ENCODE results near the gene IGF2. TPM values are rescaled to one million over a fixed set of nuclear protein-coding genes. Genes with fewer than 3 reads are reported as not detected.

Gene IGF2
- total RNA-seq, 1 experiment from 2014 or later: 0.29 TPM

DNA sequence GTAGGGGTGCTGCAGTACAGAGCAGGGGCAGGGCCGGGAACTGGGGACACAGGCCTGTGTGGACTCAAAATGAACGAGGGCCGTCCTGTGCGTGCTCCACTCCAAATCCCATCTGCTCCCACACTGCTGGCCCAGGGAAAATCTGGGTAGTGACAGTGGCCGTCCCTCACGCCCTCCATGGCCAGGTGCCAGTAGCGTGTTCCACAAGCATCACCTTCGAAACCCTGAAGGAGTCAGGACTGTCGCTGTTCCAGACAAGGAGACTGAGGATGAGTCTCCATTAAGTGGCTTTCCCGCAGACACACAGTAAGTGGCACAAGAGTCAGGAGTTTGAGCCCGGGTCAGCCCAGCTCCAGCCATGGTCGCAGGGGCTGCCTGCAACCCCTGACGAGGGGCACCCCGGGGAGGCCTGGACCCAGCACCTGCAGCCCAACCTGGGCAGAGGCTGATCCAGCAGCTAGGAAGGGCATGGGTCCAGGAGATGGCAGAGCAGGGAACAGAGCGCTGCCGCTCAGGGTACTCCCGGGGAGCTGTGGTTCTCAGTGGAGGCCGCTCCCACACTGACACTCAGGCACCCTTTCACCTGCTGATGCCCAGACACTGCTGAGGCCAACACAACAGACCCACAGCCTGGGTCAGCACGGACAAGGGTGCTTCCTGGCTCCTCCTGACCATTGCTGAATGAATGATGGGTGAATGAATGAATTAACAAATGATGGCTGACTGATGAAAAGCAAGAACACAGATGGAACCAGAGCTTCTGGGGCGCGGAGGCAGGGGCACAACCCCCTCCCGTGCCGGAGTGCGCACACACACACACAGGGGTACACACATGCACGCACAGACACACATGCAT lies 35.3 kb downstream of the IGF2 start:
- DNase-seq (ENCODE audit: low read depth): no peak

DNA sequence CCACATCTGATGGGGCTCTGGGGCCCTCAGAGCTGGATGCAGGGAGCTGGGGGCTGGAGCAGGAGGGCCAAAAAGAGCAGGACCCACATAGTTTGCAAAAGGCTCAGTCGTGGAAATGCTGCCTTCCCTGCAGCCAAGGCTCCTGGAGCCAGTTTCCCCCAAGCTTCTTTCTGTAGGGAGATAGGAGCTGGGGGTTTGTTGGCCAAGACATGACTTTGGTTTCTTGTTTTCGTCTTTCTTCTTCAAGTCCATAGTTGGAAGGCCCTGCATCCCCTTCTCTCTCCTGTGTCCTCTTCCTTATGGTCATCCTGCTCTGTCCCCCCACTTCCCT lies 36.3 kb downstream of the IGF2 start:
- no peak for DNase-seq (ENCODE audit: low read depth)

DNA sequence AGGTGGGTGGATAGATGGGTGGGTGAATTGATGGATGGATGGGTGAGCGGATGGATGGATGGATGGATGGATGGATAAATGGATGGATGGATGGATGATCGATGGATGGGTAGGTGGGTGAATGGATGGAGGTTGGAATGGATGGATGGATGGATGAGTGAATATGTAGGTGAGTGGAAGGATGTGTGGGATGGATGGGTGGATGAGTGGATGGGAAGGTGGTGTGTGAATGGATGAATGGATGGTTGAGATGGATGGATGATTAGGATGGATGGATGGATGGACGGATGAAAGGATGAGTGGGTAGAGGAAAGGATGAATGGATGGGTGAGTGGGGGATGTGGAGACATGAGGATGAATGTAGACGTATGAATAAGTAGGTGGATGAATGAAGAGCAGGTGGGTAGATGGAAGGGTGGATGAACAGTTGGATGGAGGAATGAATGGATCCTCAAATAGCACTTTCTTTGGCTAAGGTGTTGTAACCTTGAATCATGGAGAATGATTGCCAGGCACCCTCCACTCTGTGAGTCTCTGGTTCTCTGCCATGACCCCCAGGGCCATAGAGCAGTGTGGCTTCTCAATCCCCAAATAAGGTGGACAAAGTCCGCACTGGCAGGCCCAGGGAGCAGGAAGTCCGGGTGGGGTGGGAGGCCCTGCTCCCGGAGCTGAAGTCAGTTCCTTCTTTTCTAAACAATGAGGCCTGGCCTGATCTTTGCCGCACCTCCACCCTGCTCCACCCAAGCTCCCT lies 36.9 kb downstream of the IGF2 start:
- DNase-seq (ENCODE audit: low read depth): no peak

DNA sequence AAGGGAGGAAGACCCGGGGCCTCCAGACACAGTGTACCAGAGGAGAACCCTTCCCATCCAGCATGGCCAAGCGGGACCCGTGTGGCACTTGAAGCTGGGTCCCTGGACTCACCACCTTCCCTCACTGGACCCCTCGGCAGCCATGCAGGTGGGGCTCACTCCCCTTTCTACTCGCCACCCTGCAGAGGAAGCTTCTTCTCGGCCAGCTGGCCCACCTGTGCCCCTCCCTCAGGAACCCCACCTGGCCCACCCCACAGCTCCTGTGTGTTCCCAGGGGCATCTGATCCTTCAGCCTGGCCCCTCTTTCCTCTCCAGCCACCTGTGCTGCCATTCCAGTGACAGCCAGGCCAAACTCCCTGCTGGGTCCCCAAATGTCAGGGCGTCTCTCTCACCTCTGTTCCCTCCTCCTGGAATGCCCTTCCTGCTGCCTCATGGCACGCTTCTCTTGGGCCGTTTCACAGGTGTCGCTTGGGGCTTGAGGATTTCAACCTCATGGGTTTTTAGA lies 38.0 kb downstream of the IGF2 start:
- no peak for DNase-seq (ENCODE audit: low read depth)

GRCh38 chr11:2100361-2101170 lies 38.6 kb downstream of the IGF2 start:
- DNase-seq (ENCODE audit: low read depth): peak; percentile 81

GRCh38 chr11:2099516-2100349 lies 39.5 kb downstream of the IGF2 start:
- DNase-seq (ENCODE audit: low read depth): peak; percentile 48

DNA sequence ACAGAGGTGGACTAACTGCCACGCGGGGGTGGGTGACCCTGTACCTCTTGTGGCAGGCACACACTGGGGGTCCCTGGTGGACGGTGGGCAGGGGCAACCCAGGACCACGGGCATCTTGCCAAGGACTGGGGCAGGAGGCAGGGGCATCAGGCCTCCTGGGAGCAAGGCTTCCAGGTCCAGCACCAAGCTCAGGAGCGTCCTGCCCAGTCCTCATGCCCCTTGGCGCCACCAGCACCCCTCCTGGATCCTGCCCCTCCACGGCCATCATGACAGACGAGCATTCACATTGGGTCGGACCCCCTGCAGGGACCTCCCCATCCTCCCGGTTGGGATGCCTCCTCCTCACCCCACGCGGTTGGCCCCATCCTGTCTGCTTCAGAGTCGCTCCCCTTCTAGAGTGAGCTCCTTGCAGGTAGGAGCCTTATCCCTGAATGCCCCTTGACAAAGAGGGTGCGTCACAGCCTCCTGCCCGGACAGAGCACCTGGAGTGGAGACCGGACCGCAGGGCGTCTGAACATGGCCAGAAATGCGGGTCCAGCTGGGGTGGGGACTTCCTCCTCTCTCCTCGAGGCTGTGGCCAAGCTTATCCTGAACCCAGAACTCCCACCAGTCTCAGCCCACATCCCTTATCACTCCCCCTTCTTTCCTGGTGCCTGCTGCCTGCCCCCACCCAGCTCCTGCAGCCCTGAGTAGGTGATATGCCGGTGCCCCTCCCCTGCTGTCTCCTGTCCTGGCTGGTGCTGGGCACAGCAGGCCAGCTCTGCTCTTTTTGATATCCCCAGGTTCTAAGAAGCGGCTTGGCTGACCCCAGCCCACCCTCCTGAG lies 40.3 kb downstream of the IGF2 start:
- no peak for DNase-seq (ENCODE audit: low read depth)

GRCh38 chr11:2097998-2098690 lies 41.0 kb downstream of the IGF2 start:
- DNase-seq (ENCODE audit: low read depth): no peak

- DNase-seq (ENCODE audit: low read depth): peak; percentile 71
These were observed 41.7 kb downstream of the IGF2 start for GRCh38 chr11:2097356-2097997.

- DNase-seq (ENCODE audit: low read depth): no peak
These were observed 42.3 kb downstream of the IGF2 start for GRCh38 chr11:2096919-2097301.

- no peak for DNase-seq (ENCODE audit: low read depth)
These were observed 42.9 kb downstream of the IGF2 start for GRCh38 chr11:2096011-2096918.

- no peak for DNase-seq (ENCODE audit: low read depth)
These were observed 43.6 kb downstream of the IGF2 start for GRCh38 chr11:2095542-2095941.

GRCh38 chr11:2095198-2095520 lies 44.0 kb downstream of the IGF2 start:
- DNase-seq (ENCODE audit: low read depth): no peak

DNA sequence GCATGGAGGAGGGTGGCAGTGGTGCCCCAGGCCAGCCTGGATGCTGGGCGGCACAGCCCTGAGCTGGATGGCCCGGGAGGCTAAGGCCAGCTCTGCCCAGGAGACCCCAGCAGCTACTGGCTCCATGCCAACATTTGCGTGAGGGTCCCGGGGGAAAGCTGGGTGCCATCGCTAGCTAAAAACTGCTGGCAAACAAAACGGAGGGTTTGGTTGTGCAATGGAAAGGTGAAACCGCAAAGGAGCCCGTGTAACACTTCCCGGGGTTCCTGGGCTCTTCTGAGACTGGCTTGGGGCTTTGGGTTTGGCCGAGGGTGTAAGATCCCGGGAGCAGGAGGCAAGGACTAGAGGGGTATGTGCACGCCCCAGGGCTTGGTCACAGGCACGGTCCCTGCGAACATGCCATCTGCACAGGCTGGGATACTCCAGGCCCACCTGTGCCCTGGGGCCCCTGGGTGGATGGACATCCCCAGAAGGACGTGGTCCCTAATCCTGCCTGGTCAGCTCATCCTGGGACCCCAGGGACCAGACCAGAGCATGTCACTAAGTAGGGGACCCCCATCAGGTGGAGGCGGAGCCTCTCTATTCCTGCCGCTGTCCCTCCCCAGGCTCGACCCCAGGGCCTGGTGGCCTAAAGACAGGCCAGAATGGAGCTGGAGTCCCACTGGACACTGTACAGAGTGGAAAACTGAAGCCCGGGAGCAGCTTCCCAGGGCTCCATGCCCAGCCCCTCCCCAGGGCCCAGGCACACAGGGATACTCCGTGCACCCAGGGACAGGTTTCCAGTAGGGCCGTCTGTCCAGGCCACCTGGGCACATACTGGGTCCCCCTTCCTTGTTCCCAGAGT lies 44.6 kb downstream of the IGF2 start:
- DNase-seq (ENCODE audit: low read depth): no peak

DNA sequence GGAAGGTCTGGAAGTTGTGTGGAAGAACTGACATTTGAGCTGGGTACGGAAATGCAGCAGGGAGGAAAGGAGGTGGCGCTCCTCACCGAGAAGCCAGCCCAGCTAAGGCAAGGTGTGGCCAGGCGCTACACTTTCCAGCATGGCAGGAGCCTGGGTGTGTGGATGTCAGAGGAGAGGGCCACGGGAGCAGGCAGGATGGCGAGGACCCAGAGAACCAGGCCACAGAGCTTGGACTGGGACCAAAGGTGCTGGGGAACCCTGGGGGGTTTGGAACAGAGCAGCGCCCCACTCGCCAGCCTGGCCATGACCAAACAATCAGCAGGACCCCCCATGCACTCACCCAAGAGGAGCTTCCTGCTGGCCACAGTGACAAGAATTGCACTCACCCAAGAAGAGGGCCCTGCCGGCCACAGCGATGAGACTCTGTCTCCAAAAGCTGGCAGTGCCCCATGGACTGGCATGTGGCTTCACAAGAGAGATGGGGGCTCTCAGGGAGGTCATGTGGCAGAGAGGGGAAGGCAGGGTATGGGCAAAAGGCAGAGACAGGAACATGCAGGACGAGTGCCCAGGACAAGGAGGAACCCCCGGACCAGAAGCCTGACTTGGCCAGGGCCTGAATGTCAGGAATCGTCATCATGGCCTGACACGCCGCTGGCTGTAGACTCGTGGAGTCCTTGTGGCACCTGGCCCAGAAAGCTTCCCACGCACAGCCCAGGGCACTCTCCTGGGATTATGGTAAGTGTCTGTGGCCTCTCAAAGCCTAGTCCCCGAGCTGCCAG lies 45.4 kb downstream of the IGF2 start:
- DNase-seq (ENCODE audit: low read depth): peak; percentile 35

GRCh38 chr11:2092956-2093412 lies 46.2 kb downstream of the IGF2 start:
- peak; percentile 96 for DNase-seq (ENCODE audit: low read depth)

Data from Daoy (cell line).